Vagina (tissue), 2 donors: ENCODE measurements around the gene SV2B. TPM values are rescaled to one million over a fixed set of nuclear protein-coding genes. Genes with fewer than 3 reads are reported as not detected.
"Not testable (repeated sequence)": the region's sequence is repeated elsewhere in the genome, so short reads cannot be mapped to it uniquely, and the experiment has no call there.

Experiments used
- DNase-seq, 2 donors: peaks; one replicate each; pipeline ENCODE4 v3.0.0-alpha.2; 2017; ENCODE audit errors: extremely low spot score in 2 of 2
- H3K27ac ChIP-seq: fragments of 200-600 bp; sonication (generic); one replicate; pipeline ENCODE4 v1.5.1; 2019
- H3K27me3 ChIP-seq: fragments of 200-600 bp; sonication (generic); one replicate; pipeline ENCODE4 v1.5.1; 2019
- H3K36me3 ChIP-seq, 2 donors: fragments of 200-600 bp; sonication (generic); one replicate each; pipeline ENCODE4 v1.5.1; 2017 to 2019
- H3K4me1 ChIP-seq: fragments of 200-600 bp; sonication (generic); one replicate; pipeline ENCODE4 v1.5.1; 2019
- H3K4me3 ChIP-seq, 2 donors: fragments of 200-600 bp; sonication (generic); 1 replicate in 1 of 2; 2 replicates in 1 of 2; pipeline ENCODE4 v1.5.1; 2016 to 2019
- H3K9me3 ChIP-seq: fragments of 200-600 bp; sonication (generic); one replicate; pipeline ENCODE4 v1.5.1; 2019
- CTCF ChIP-seq, 3 experiments: fragments of 450-650 bp in 2 of 3; fragments of 200-600 bp in 1 of 3; sonication (generic) in 1 of 3; IDR thresholded peaks; one replicate each; pipeline ENCODE4 v1.5.1; 2017 to 2019; ENCODE audit warnings: antibody characterized with exemption in 3 of 3, mild to moderate bottlenecking in 2 of 3, moderate library complexity in 2 of 3
- POLR2A ChIP-seq, 2 donors: fragments of 450-650 bp; IDR thresholded peaks; one replicate each; pipeline ENCODE4 v1.6.1; 2017; ENCODE audit warnings: antibody characterized with exemption in 2 of 2, mild to moderate bottlenecking in 2 of 2, moderate library complexity in 2 of 2
- POLR2AphosphoS5 ChIP-seq, 2 donors: sonication (generic); formaldehyde crosslinking; IDR thresholded peaks; one replicate each; pipeline ENCODE4 v1.9.0; 2017; ENCODE audit warnings: antibody characterized with exemption in 2 of 2, mild to moderate bottlenecking in 2 of 2, low read depth in 1 of 2; ENCODE audit not compliant: insufficient read depth in 1 of 2
- intact Hi-C: fragments of 100-400 bp; cut with DNase I; formaldehyde crosslinking; loops from one replicate; pipeline ENCODE4 v1.15.1; 2023
- total RNA-seq: library from RNA; depleted of rRNA; stranded (reverse); fragments of >200 nt; gene quantifications from one replicate; pipeline ENCODE4 v1.2.3, GENCODE V29; 2016

SV2B gene
- total RNA-seq, 1 donor from 2014 or later = 3.2 TPM

GRCh38 chr15:91342097-91342496 is 242.0 kb downstream of the SV2B start:
- H3K36me3 ChIP-seq = no peaks in the 10 kb centered on the region
- H3K27me3 ChIP-seq = no peaks in the 10 kb centered on the region
- no peak overlapping the region for H3K4me3 ChIP-seq
- DNase-seq = no peak
- no peak for TF ChIP-seq POLR2AphosphoS5 (IDR thresholded peaks at IDR 0.05; ENCODE audit: insufficient read depth in 1 of 2, low read depth in 1 of 2)
- TF ChIP-seq POLR2A (IDR thresholded peaks at IDR 0.05) = no peak
- TF ChIP-seq CTCF (IDR thresholded peaks at IDR 0.05) = no peak
- H3K27ac ChIP-seq = no peak overlapping the region
- no peaks in the 10 kb centered on the region for H3K4me1 ChIP-seq
- intact Hi-C loops = no loop called here
- no peaks in the 10 kb centered on the region for H3K9me3 ChIP-seq

- intact Hi-C loops, H3K4me1 ChIP-seq, H3K27ac ChIP-seq, H3K27me3 ChIP-seq, H3K4me3 ChIP-seq, H3K36me3 ChIP-seq, DNase-seq, H3K9me3 ChIP-seq: not testable (repeated sequence)
Measured at GRCh38 chr15:91344912-91345311, 244.9 kb downstream of the SV2B start.

- H3K27ac ChIP-seq = no peak overlapping the region
- intact Hi-C loops = no loop called here
- TF ChIP-seq POLR2A (IDR thresholded peaks at IDR 0.05) (no peak), POLR2AphosphoS5 (IDR thresholded peaks at IDR 0.05; ENCODE audit: insufficient read depth in 1 of 2, low read depth in 1 of 2) (no peak), CTCF (IDR thresholded peaks at IDR 0.05) (no peak)
- H3K4me1 ChIP-seq = no peaks in the 10 kb centered on the region
- no peak overlapping the region for H3K4me3 ChIP-seq
- no peak for DNase-seq
- no peaks in the 10 kb centered on the region for H3K9me3 ChIP-seq
- no peaks in the 10 kb centered on the region for H3K27me3 ChIP-seq
- H3K36me3 ChIP-seq = no peaks in the 10 kb centered on the region
Measured at GRCh38 chr15:91345736-91346135, 245.7 kb downstream of the SV2B start.

- Histone ChIP-seq H3K9me3 (no peaks in the 10 kb centered on the region), H3K36me3 (no peaks in the 10 kb centered on the region), H3K27me3 (no peaks in the 10 kb centered on the region), H3K27ac (no peak overlapping the region), H3K4me1 (no peaks in the 10 kb centered on the region), H3K4me3 (no peak overlapping the region)
- DNase-seq = no peak
- no peak for TF ChIP-seq POLR2AphosphoS5 (IDR thresholded peaks at IDR 0.05; ENCODE audit: insufficient read depth in 1 of 2, low read depth in 1 of 2)
- no peak for TF ChIP-seq POLR2A (IDR thresholded peaks at IDR 0.05)
- no peak for TF ChIP-seq CTCF (IDR thresholded peaks at IDR 0.05)
- intact Hi-C loops = no loop called here
Measured at GRCh38 chr15:91346259-91346658, 246.2 kb downstream of the SV2B start.

- TF ChIP-seq POLR2A (IDR thresholded peaks at IDR 0.05) (no peak), CTCF (IDR thresholded peaks at IDR 0.05) (no peak), POLR2AphosphoS5 (IDR thresholded peaks at IDR 0.05; ENCODE audit: insufficient read depth in 1 of 2, low read depth in 1 of 2) (no peak)
- H3K27me3 ChIP-seq = no peaks in the 10 kb centered on the region
- intact Hi-C loops = loop anchor here (2.0 kb wide), 1 partner anchor 24 kb away; no protein-coding TSS in a partner anchor
Measured at GRCh38 chr15:91348752-91349500, 248.9 kb downstream of the SV2B start.

More at GRCh38 chr15:91348752-91349500, 248.9 kb downstream of the SV2B start:
- no peak for DNase-seq
- H3K9me3 ChIP-seq = no peaks in the 10 kb centered on the region
- no peaks in the 10 kb centered on the region for H3K4me1 ChIP-seq
- H3K36me3 ChIP-seq = no peaks in the 10 kb centered on the region
- H3K4me3 ChIP-seq = no peak overlapping the region
- H3K27ac ChIP-seq = no peak overlapping the region

Other genes with a start within 250 kb of the SV2B start
- gene FURIN, start 231.7 kb upstream of the SV2B start, total RNA-seq = 47.6 TPM
- gene FES, start 215.8 kb upstream of the SV2B start, total RNA-seq = 47.4 TPM
- gene MAN2A2, start 197.0 kb upstream of the SV2B start, total RNA-seq = 46.7 TPM
- 7.9 TPM for gene HDDC3, start 167.7 kb upstream of the SV2B start, total RNA-seq
- 62.1 TPM for gene UNC45A, start 165.0 kb upstream of the SV2B start, total RNA-seq
- gene RCCD1, start 145.4 kb upstream of the SV2B start, total RNA-seq = 6.9 TPM
- 29.7 TPM for gene PRC1, start 105.7 kb upstream of the SV2B start, total RNA-seq
- gene VPS33B, start 77.7 kb upstream of the SV2B start, total RNA-seq = 16.5 TPM